Measurements from ENCODE around the gene ZNF516.

DNA sequence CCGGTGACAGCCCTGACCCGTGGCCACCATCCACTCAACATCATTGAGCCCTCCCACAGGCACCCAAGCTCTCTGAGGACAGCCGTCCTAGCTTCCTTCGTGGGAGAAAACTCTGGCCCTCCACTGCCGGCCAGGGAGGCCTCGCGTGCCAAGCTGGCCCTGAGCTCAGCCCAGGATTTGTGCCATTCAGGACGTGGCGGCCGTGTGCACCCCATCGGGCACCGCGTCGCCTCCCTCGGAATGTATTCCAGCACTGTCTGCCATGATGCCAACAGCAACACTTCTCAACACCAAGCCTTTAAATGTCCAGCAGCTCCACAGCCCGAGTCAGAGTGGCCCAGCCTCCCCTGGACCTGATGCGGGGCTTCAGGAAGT, 35.7 kb downstream of the ZNF516 start:
- TF ChIP-seq CSDC2 (CRISPR knock-in tag; IDR thresholded peaks at IDR 0.05), result no peak
- no peak for TF ChIP-seq BACH2 (CRISPR knock-in tag; IDR thresholded peaks at IDR 0.05; ENCODE audit: borderline replicate concordance)
- no peak for TF ChIP-seq ZC3H10 (CRISPR knock-in tag; IDR thresholded peaks at IDR 0.05)
- TF ChIP-seq, protein P1, sequence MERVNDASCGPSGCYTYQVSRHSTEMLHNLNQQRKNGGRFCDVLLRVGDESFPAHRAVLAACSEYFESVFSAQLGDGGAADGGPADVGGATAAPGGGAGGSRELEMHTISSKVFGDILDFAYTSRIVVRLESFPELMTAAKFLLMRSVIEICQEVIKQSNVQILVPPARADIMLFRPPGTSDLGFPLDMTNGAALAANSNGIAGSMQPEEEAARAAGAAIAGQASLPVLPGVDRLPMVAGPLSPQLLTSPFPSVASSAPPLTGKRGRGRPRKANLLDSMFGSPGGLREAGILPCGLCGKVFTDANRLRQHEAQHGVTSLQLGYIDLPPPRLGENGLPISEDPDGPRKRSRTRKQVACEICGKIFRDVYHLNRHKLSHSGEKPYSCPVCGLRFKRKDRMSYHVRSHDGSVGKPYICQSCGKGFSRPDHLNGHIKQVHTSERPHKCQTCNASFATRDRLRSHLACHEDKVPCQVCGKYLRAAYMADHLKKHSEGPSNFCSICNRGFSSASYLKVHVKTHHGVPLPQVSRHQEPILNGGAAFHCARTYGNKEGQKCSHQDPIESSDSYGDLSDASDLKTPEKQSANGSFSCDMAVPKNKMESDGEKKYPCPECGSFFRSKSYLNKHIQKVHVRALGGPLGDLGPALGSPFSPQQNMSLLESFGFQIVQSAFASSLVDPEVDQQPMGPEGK (CRISPR knock-in tag; IDR thresholded peaks at IDR 0.05; ENCODE audit: borderline replicate concordance), result no peak
- TF ChIP-seq GLIS3 (CRISPR knock-in tag; IDR thresholded peaks at IDR 0.05), result no peak
- TF ChIP-seq, protein P2, sequence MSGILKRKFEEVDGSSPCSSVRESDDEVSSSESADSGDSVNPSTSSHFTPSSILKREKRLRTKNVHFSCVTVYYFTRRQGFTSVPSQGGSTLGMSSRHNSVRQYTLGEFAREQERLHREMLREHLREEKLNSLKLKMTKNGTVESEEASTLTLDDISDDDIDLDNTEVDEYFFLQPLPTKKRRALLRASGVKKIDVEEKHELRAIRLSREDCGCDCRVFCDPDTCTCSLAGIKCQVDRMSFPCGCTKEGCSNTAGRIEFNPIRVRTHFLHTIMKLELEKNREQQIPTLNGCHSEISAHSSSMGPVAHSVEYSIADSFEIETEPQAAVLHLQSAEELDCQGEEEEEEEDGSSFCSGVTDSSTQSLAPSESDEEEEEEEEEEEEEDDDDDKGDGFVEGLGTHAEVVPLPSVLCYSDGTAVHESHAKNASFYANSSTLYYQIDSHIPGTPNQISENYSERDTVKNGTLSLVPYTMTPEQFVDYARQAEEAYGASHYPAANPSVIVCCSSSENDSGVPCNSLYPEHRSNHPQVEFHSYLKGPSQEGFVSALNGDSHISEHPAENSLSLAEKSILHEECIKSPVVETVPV (CRISPR knock-in tag; IDR thresholded peaks at IDR 0.05), result no peak
- no peak for TF ChIP-seq ARNTL (CRISPR knock-in tag; IDR thresholded peaks at IDR 0.05; ENCODE audit: borderline replicate concordance, low read depth)
- no peak for TF ChIP-seq ESRRG (CRISPR knock-in tag; IDR thresholded peaks at IDR 0.05)
- TF ChIP-seq ZFP3 (CRISPR knock-in tag; IDR thresholded peaks at IDR 0.05), result no peak
- no peak for TF ChIP-seq ZNF8 (CRISPR knock-in tag; IDR thresholded peaks at IDR 0.05)
- TF ChIP-seq, protein P3, sequence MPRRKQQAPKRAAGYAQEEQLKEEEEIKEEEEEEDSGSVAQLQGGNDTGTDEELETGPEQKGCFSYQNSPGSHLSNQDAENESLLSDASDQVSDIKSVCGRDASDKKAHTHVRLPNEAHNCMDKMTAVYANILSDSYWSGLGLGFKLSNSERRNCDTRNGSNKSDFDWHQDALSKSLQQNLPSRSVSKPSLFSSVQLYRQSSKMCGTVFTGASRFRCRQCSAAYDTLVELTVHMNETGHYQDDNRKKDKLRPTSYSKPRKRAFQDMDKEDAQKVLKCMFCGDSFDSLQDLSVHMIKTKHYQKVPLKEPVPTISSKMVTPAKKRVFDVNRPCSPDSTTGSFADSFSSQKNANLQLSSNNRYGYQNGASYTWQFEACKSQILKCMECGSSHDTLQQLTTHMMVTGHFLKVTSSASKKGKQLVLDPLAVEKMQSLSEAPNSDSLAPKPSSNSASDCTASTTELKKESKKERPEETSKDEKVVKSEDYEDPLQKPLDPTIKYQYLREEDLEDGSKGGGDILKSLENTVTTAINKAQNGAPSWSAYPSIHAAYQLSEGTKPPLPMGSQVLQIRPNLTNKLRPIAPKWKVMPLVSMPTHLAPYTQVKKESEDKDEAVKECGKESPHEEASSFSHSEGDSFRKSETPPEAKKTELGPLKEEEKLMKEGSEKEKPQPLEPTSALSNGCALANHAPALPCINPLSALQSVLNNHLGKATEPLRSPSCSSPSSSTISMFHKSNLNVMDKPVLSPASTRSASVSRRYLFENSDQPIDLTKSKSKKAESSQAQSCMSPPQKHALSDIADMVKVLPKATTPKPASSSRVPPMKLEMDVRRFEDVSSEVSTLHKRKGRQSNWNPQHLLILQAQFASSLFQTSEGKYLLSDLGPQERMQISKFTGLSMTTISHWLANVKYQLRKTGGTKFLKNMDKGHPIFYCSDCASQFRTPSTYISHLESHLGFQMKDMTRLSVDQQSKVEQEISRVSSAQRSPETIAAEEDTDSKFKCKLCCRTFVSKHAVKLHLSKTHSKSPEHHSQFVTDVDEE (CRISPR knock-in tag; IDR thresholded peaks at IDR 0.05), result no peak
